AG04450 (cell line): ENCODE measurements around the gene RAP1GAP. TPM values are rescaled to one million over a fixed set of nuclear protein-coding genes. Genes with fewer than 3 reads are reported as not detected.

Experiments used
- CTCF ChIA-PET: fragments of 300-600, 350-600 bp; formaldehyde crosslinking; extraction: SDS; loops from one replicate; lab custom pipeline; 2022; ENCODE audit warnings: antibody characterized with exemption, inconsistent platforms; lab: Charles Lee
- POLR2A ChIA-PET: fragments of 350-600 bp; formaldehyde crosslinking; extraction: SDS; loops from one replicate; lab custom pipeline; 2021; ENCODE audit warnings: antibody characterized with exemption, inconsistent platforms; lab: Yijun Ruan, JAX
- DNase-seq: peaks from one replicate; pipeline ENCODE4 v3.0.0-alpha.2; 2011; ENCODE audit warnings: low read depth, low spot score
- H3K27ac ChIP-seq: one replicate; pipeline ENCODE4 v1.5.1; 2012; ENCODE audit warnings: low read depth, low read length, control low read depth
- H3K27me3 ChIP-seq: one replicate; pipeline ENCODE4 v1.6.0; 2012; ENCODE audit warnings: low read length; ENCODE audit not compliant: control insufficient read depth, insufficient read depth
- H3K4me3 ChIP-seq: 2 replicates; pipeline ENCODE4 v1.5.1; 2011; ENCODE audit warnings: mild to moderate bottlenecking, low read depth, low read length, control low read depth
- H3K9me3 ChIP-seq: 2 replicates; pipeline ENCODE4 v1.5.1; 2012; ENCODE audit warnings: low read length; ENCODE audit not compliant: control insufficient read depth, insufficient read depth
- CTCF ChIP-seq: IDR thresholded peaks from 2 replicates; pipeline ENCODE4 v1.5.1; 2011; ENCODE audit warnings: low read depth, low read length, control low read depth, inconsistent platforms
- polyA plus RNA-seq: library from polyadenylated mRNA; depleted of rRNA; stranded (reverse); fragments of >200 nt; gene quantifications from 2 replicates; pipeline ENCODE4 v1.2.3, GENCODE V29; 2011

RAP1GAP gene
- polyA plus RNA-seq, 1 experiment = 0.14 TPM

- Histone ChIP-seq H3K9me3 (no peaks in the 10 kb centered on the region), H3K27ac (no peak overlapping the region), H3K27me3 (peaks cover 73% of the 10 kb centered on the region), H3K4me3 (no peak overlapping the region)
- no peak for DNase-seq
- POLR2A ChIA-PET = no interaction called here
- TF ChIP-seq CTCF = no peak
- CTCF ChIA-PET = no interaction called here
These were observed 48.7 kb downstream of the RAP1GAP start for GRCh38 chr1:21620496-21620895.

DNA sequence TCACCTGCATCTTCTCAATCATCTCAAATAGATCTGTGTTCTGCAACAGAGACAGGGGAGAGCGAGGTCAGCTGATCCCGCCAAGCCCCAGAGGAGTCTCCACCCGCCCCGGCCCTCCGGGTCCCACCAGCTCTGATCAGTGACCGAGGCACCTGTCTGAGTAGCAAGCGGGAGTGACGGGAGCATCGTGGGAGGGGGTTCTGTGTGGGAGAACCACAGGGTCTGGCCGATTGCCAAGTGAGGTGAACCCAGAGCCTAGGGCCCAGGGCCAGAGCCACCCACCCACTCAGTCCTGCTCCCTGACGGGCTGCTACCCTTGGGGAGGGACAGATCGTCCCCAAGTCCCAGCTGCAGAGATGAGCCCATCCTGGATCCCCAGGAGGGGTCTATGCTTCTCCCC lies 49.1 kb downstream of the RAP1GAP start:
- ChIA-PET CTCF (no interaction called here), POLR2A (no interaction called here)
- Histone ChIP-seq H3K27me3 (peaks cover 72% of the 10 kb centered on the region), H3K27ac (no peak overlapping the region), H3K9me3 (no peaks in the 10 kb centered on the region), H3K4me3 (no peak overlapping the region)
- TF ChIP-seq CTCF = no peak
- no peak for DNase-seq

DNA sequence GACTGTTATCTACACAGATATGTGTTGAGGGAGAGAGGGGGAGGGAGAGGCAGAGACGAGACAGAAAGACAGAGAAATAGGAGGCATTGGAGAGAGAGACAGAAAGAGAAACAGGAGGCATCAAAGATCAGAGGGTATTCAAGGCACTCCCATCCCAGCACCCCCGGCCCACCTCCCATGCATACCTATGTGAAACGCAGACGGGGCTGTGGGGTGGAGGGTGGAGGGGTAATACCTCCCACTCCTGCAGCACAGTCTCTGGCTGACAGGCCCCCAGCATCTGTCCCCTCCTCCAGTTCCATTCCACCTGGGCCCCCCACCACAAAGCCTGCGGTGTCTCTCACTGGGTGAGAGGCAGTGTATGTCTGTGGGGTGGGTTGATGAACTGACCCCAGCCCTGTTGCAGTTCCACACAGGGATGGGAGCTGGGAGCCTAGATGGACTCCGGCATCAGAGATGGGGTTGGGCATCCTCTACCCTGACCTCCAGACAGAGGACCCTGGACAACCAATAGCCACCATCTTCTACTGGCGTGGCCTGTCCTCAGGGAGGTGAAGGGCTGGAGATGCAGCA lies 49.7 kb downstream of the RAP1GAP start:
- CTCF ChIA-PET = no interaction called here
- no peak overlapping the region for H3K27ac ChIP-seq
- H3K9me3 ChIP-seq = no peaks in the 10 kb centered on the region
- POLR2A ChIA-PET = no interaction called here
- TF ChIP-seq CTCF = no peak
- no peak overlapping the region for H3K4me3 ChIP-seq
- H3K27me3 ChIP-seq = peaks cover 72% of the 10 kb centered on the region
- DNase-seq = no peak

DNA sequence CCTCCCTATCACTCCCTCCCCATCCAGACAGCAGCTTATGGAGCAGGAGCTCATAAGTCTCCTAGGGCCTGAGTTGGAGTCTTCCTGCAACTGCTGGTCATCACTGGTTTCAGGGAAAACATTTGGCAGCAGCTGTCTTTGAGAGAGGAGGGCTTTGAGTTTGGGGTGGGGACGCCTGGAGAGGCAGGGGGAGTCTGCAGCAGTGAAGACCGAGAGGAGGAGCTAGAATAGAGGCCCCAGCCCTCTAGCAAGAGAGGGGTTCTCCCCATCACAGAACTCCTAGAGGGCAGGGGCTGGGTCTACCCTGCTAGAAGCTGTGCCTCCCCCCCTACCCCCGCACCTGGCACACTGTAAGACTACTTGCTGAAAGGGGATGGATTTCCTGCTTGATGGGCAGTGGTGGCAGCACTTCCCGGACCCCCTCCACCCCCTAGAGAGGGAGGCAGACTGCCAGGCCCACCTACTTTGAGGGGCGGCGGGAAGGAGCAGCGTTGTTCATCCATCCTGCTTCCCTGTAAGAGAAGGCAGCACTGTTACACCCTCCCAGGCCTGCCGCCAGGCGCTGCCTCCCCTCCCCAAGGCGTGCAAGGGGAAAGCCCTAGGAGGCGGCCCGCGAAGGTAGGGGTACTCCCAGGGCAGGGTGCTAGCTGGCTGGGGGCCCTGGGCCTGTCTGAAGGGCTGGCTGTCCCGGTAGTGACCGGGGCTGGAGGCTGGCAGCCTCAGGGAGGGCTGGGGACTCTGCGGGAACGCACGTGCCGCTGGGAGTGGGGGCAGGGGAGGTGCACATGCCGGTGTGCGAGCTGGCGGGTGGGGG lies 50.4 kb downstream of the RAP1GAP start:
- Histone ChIP-seq H3K27ac (no peak overlapping the region), H3K27me3 (peaks cover 69% of the 10 kb centered on the region), H3K4me3 (no peak overlapping the region), H3K9me3 (no peaks in the 10 kb centered on the region)
- DNase-seq = no peak
- TF ChIP-seq CTCF = no peak
- CTCF ChIA-PET = interaction anchor here (0.6 kb wide), 1 partner anchor 1645 kb away, joined by 3 read pairs; no protein-coding TSS in a partner anchor
- POLR2A ChIA-PET = no interaction called here

DNA sequence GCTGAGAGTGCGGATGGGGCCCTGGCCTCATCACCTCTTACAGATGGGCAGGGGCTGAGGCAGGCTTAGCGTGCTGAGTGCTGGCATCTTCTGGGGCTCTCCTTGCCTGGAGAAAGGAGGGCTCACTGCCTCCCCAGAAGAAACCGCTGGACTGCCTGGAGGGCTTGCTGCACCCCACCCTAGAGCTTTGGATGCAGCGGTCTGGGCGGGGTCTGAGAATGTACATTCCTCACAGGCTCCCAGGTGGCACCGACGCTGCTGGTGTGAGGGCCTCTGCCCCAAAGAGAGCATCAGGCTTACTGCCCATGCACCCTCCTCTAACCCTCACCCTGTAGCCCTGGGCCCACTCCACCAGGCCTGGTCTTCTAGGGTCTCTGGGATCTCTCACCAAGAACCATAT lies 51.1 kb downstream of the RAP1GAP start:
- ChIA-PET POLR2A (no interaction called here), CTCF (no interaction called here)
- Histone ChIP-seq H3K9me3 (no peaks in the 10 kb centered on the region), H3K4me3 (no peak overlapping the region), H3K27ac (no peak overlapping the region), H3K27me3 (peaks cover 68% of the 10 kb centered on the region)
- TF ChIP-seq CTCF = no peak
- DNase-seq = no peak
